GM15510 (cell line): ENCODE data around the gene NTN1.

Experiments used
- POLR2A ChIP-seq: IDR thresholded peaks from 3 replicates; pipeline ENCODE4 v1.6.1; 2011; ENCODE audit warnings: borderline replicate concordance; ENCODE audit not compliant: insufficient read length; ENCODE audit errors: extremely low read depth

NTN1 gene

GRCh38 chr17:9173386-9173983 is 152.2 kb downstream of the NTN1 start:
- TF ChIP-seq POLR2A: no peak

- no peak for TF ChIP-seq POLR2A
These were observed 153.0 kb downstream of the NTN1 start for GRCh38 chr17:9174312-9174711.

- no peak for TF ChIP-seq POLR2A
These were observed 153.7 kb downstream of the NTN1 start for GRCh38 chr17:9174779-9175574.

DNA sequence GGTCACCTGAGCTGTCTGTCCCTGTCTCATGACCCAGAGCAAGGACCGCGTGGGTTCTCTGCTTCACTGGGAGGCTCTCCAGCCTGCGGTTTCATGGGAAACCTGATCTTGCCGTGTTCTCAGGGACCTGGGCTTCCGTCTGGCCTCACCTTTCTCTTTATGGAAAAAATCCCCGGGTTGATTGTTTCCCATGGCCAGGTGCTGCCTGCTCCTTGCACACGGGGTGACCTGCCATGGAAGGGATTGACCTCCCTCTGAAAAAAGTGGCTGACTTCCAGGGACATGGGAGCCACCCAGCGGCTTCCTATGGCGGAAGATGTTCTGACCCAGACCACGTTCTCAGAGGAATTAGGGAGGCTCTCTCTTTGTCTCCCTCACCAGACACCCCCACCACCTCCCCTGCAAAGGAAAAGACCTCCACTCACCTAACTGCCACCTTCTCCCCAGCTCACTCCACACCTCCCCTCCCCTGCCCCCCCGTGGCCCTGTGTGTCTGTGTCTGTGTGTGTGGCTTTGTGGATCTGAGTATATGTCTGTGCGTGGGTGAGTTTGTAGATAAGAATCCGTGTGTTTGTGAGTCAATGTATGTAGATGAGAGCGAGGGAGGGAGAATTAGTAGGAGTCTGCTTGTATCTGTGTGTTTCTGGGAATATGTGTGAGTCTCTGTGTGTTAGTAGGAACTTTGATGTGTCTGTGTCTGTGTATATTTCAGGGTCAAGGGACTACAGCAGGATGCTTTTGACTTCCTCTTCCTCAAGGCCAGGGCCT is 154.6 kb downstream of the NTN1 start:
- TF ChIP-seq POLR2A: no peak

- no peak for TF ChIP-seq POLR2A
These were observed 155.9 kb downstream of the NTN1 start for GRCh38 chr17:9177212-9177611.

- TF ChIP-seq POLR2A: no peak
These were observed 157.0 kb downstream of the NTN1 start for GRCh38 chr17:9178319-9178718.

- no peak for TF ChIP-seq POLR2A
These were observed 158.3 kb downstream of the NTN1 start for GRCh38 chr17:9179602-9180001.

DNA sequence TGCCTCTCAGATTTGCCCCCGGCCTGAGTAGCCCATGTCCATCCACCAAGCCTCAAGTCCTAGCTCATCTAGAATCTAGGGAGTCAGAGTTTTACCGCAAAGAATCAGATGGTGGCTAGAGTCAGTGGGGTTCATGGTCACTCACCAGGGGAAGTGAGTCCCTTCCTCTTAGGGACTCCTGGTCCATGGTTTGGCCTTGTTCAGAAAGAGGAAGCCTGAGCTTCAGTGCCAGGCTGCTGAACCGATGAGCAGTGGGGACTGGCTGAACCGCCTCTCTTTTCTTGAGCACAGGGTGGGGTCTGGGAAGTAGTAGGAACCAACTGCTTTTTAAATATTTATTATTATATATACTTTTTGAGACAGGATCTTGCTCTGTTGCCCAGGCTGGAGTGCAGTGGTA is 160.3 kb downstream of the NTN1 start:
- TF ChIP-seq POLR2A: no peak

DNA sequence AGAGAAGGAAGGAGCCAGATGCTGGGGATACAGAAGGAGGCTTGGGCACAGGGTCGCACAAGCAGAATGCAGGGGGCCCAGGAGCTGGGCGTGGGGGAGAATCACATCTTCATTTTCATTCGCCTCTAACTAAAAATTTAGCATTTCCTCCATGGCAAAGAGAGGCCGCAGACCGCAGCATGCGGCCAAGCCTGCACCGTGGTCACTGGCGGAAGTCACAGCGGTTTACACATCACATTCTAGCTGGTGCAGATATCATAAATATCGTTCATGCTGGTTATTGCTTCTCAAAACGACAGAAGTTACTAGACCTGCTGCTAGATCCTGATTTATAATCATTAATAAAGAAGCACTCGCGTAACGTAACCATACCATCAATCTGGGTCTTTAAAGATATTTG is 162.0 kb downstream of the NTN1 start:
- no peak for TF ChIP-seq POLR2A

GRCh38 chr17:9185142-9185541 is 163.8 kb downstream of the NTN1 start:
- no peak for TF ChIP-seq POLR2A

- TF ChIP-seq POLR2A: no peak
These were observed 164.5 kb downstream of the NTN1 start for GRCh38 chr17:9185688-9186284.

DNA sequence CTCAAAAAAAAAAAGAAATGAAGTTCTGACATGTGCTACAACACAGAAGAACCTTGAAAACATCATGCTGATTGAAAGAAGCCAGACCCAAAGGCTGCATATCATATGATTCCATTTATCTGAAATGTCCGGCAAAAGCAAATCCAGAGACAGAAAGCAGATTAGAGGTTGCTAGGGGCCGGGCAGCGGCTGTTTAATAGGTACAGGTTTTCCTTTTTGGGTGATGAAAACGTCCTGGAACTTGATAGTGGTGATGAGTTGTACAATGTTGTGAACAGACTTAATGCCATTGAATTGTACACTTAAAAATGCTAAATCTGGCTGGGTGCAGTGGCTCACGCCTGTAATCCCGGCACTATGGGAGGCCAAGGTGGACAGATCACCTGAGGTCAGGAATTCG is 166.5 kb downstream of the NTN1 start:
- TF ChIP-seq POLR2A: no peak

- no peak for TF ChIP-seq POLR2A
These were observed 167.1 kb downstream of the NTN1 start for GRCh38 chr17:9188367-9188766.

GRCh38 chr17:9189870-9190269 is 168.6 kb downstream of the NTN1 start:
- TF ChIP-seq POLR2A: no peak

- TF ChIP-seq POLR2A: no peak
These were observed 170.7 kb downstream of the NTN1 start for GRCh38 chr17:9192010-9192409.

DNA sequence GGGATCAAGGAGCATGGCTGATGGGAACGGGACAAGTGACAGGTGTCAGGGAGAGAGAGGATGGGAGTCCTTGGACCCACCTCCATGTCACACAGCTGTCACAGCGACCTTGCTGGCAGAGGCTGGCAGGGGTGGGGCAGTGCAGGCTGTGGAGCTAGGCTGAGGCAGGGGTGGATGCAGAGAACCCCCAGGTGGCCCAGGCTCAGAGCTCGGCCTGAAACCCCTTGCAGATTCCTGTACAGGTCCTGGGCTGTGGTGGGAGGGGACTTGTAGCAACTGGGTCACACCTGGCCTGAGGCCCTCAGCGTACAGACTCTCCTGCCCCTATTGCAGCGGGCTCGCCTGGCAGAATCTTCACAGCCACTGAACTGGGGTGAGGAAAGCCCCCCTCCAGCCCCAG is 174.1 kb downstream of the NTN1 start:
- TF ChIP-seq POLR2A: no peak

DNA sequence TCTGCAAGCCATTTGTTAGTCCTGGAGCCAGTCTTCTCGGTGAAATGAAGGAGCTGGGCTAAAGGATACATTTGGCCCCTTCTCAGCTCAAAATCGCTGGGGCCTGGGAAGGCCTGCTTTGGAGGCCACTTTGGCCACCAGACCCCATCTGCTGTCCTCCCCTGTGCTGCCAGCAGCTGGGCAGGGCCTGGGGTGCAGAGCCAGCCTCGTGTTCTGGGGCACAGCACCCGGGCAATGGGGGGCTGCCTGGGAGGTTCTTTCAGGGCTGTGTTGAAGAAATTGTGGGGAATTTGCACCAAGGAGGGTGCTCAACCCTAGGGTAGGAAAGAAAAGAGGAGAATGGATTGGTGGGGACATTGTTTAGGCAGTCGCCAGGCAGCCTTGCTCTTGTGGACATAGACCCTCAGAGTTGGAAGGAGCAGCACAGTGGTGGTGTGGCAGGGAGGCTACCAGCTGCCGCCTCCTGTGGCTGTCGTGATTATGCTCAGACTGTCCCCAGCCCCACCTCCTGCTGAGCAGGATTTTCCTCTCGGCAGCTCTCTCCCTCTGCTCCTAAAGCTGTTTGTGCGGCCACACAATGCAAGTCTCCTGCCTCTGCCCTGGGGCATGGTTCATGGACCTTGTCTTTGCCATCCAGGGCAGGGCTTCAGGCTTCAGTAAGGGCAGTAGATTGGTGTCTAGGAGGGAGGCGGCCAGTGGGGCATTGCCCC is 174.8 kb downstream of the NTN1 start:
- TF ChIP-seq POLR2A: no peak
